T-helper 1 cell treated with Interleukin-12 subunit alpha and Interleukin-12 subunit beta and Interleukin-4 antibody, amounts not matched to agents 30 μg/mL and 1 μg/mL, for 36 hours (primary cell): Measurements from ENCODE around the gene ZNF362.

Source experiments
- H3K27ac Mint-ChIP-seq: one replicate; pipeline ENCODE4 v1.8.0; 2021; ENCODE audit warnings: mild to moderate bottlenecking, mixed read lengths
- H3K27me3 Mint-ChIP-seq: one replicate; pipeline ENCODE4 v1.8.0; 2021; ENCODE audit warnings: low read depth, mixed read lengths
- H3K36me3 Mint-ChIP-seq: one replicate; pipeline ENCODE4 v1.8.0; 2021; ENCODE audit warnings: low read depth, mixed read lengths
- H3K4me1 Mint-ChIP-seq: one replicate; pipeline ENCODE4 v1.8.0; 2021; ENCODE audit warnings: low read depth, mixed read lengths
- H3K4me3 Mint-ChIP-seq: one replicate; pipeline ENCODE4 v1.8.0; 2021; ENCODE audit warnings: mild to moderate bottlenecking, moderate library complexity, mixed read lengths
- H3K9me3 Mint-ChIP-seq: one replicate; pipeline ENCODE4 v1.8.0; 2021; ENCODE audit warnings: mixed read lengths

The ZNF362 gene

DNA sequence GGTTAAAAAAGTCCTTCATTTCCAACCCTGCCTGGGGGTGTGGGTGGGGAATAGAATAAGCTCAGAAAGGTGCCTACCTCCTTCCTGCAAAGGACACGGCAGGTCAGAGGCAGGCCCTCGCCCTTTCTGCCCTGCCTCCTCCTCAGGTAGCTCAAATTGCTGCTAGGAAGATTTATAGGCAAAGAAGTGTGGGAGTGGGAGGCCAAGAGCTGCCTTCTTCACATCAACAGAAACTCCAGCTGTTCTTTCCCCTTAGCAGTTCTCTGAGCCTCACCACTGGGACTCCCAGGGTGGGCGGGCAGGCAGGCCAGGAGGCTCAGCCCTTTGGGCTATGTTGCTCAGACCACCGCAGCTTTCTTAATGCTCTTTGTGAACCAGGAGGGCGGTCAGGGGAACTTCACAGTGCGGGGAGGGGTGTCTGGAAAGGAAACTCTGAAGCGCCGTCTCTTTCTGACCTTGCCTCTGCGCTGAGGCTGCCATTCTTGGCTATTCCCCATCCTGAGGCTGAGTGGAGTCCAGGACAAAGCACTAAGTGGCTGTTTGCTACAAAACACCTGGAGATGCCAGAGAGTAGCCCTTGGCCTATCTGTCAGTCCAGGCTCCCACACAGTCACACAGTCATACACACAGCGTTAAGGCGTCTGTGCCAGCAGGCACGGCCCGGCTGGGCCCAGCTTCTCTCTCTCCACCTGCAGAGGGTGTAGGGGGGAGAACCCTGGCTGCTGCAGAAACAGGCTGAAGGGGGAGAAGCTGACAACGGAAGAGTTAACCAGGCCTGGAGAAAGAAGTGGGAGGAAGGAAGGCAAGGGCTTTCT, 67.6 kb downstream of the ZNF362 start:
- H3K36me3 Mint-ChIP-seq: peaks cover 18% of the 10 kb centered on the region
- peaks cover 5% of the 10 kb centered on the region for H3K4me1 Mint-ChIP-seq
- no peak overlapping the region for H3K4me3 Mint-ChIP-seq
- no peak overlapping the region for H3K27ac Mint-ChIP-seq
- H3K9me3 Mint-ChIP-seq: no peaks in the 10 kb centered on the region
- H3K27me3 Mint-ChIP-seq: no peaks in the 10 kb centered on the region

DNA sequence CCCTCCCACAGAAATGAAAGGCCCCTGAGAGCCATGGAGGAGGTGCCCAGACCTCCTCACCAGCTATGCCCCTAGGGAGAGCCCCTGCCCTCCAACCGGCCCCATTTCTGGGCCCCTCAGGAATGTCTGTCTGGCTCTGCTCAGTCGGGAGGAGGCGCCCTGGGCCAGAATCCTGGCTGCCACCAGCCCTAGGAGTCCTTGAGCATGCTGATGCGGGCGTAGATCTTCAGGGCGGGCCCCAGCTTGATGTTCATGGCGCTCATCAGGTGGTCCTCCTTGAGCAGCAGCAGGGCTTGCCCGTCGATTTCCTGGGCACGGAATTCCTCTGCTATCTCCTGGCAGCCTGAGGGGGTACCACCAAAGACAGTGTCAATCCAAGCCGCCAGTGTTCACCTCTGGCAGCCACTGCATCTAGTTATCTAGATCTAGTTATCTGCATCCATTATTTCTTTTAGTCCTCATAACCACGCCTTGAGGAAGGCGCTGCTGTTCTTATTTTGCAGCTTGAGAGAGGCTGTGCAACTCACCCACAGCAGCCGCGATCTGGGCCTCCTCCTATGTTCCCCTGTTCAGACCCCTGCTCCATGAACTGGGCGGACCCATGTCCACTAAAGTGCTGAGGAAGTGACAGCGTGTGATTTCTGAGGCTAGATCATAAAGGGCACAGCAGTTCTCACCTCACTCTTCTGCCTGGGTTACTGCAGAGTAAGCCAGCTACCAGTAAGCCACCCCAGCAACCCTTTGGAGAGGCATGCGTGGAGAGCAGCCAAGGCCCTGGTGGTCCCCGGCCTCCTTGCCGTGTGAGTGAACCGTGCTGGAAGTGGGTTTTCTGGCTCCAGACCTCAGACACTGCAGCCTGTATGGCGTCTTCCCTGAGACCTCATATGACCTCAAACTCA, 68.6 kb downstream of the ZNF362 start:
- Mint-ChIP-seq H3K4me1 (peaks cover 5% of the 10 kb centered on the region), H3K27me3 (no peaks in the 10 kb centered on the region), H3K36me3 (peaks cover 26% of the 10 kb centered on the region), H3K9me3 (no peaks in the 10 kb centered on the region), H3K4me3 (no peak overlapping the region), H3K27ac (no peak overlapping the region)

GRCh38 chr1:33326785-33327184, 70.5 kb downstream of the ZNF362 start:
- no peak overlapping the region for H3K27ac Mint-ChIP-seq
- H3K4me3 Mint-ChIP-seq: no peak overlapping the region
- peaks cover 5% of the 10 kb centered on the region for H3K4me1 Mint-ChIP-seq
- no peaks in the 10 kb centered on the region for H3K9me3 Mint-ChIP-seq
- peaks cover 29% of the 10 kb centered on the region for H3K36me3 Mint-ChIP-seq
- no peaks in the 10 kb centered on the region for H3K27me3 Mint-ChIP-seq

GRCh38 chr1:33327587-33328325, 71.5 kb downstream of the ZNF362 start:
- H3K27ac Mint-ChIP-seq: no peak overlapping the region
- peaks cover 5% of the 10 kb centered on the region for H3K4me1 Mint-ChIP-seq
- H3K36me3 Mint-ChIP-seq: peaks cover 33% of the 10 kb centered on the region
- no peaks in the 10 kb centered on the region for H3K9me3 Mint-ChIP-seq
- no peaks in the 10 kb centered on the region for H3K27me3 Mint-ChIP-seq
- H3K4me3 Mint-ChIP-seq: no peak overlapping the region

DNA sequence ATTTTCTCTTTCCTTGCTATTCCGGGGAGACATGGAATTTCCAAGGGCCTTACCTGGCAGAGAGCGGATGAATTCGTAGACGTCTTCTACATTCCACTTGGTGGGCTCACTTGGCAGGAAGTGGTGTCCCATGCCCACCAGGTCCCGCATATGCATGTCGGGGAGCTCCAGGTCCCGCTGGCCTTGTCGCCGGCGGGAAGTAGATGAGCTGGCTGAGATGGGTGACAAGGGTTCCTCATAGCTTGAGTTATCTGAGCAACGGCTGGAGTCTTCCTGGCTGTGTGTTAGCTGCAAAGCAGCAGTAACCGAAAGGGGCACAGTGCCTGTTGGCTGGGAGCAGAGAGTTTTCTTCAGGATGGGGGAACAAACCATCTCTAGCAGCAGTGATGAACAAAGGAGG, 72.5 kb downstream of the ZNF362 start:
- no peak overlapping the region for H3K27ac Mint-ChIP-seq
- H3K9me3 Mint-ChIP-seq: no peaks in the 10 kb centered on the region
- H3K36me3 Mint-ChIP-seq: peaks cover 30% of the 10 kb centered on the region
- H3K27me3 Mint-ChIP-seq: no peaks in the 10 kb centered on the region
- no peak overlapping the region for H3K4me3 Mint-ChIP-seq
- H3K4me1 Mint-ChIP-seq: peaks cover 5% of the 10 kb centered on the region

DNA sequence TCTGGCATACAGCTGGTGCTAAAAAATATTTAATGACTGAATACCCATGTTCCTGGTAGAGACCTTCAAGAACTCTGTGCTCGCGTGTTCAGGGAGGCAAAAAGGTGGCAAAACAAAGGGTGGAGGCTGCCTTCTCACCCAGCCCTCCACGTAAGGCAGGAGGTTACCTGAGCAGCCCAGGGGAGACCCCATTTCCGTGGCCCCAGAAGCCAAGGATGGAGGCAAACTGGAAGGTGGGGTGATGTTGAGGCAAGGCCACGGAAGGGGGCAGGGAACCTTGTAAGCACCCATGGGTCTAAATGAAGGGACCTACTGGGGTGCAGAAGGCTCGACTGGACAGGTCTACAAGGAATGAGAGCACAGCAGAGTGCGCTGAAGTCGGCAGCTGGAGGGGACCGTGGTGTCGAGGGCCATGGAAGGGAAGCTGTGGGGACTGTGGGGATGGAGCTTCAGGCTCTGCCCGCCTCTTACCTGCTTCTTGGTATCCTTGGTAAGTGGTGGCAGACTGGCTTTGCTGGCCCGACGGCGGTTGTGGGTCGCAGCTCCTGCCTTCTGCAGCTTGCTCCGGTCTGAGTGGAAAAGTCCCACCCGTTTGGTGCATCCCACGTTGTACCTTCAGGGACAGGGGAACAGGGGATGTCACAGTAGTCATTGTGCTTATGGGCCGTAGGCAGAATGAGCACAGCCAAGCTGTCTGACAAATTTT, 73.5 kb downstream of the ZNF362 start:
- H3K9me3 Mint-ChIP-seq: no peaks in the 10 kb centered on the region
- H3K4me3 Mint-ChIP-seq: no peak overlapping the region
- H3K27ac Mint-ChIP-seq: no peak overlapping the region
- no peaks in the 10 kb centered on the region for H3K27me3 Mint-ChIP-seq
- H3K4me1 Mint-ChIP-seq: peaks cover 5% of the 10 kb centered on the region
- peaks cover 30% of the 10 kb centered on the region for H3K36me3 Mint-ChIP-seq

DNA sequence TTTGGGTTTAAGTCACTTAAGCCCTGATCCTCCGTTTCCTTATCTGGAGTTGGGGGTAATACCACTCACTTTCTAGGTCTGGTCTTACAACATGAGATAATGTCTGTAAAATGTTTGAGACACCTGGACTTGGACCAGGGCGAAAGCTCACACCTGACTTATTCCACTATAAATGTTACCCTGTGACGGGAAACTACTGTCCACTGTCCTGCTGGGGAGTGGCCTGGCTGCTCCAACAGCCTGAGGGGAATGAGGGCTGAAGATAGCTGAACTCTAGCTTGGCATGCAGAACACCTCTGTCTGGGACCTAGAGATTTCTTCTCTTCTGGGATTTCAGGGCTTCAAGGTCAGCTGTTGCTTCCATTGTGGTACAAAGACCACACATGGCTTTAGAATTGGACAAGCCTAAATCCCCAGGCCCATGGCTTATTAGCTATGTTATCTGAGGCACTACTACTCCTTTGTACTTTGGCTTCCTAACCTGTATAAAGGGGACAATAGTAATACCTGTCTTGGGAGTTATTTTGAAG, 74.1 kb downstream of the ZNF362 start:
- Mint-ChIP-seq H3K9me3 (no peaks in the 10 kb centered on the region), H3K4me1 (peaks cover 11% of the 10 kb centered on the region), H3K27ac (no peak overlapping the region), H3K4me3 (no peak overlapping the region), H3K36me3 (peaks cover 30% of the 10 kb centered on the region), H3K27me3 (no peaks in the 10 kb centered on the region)

DNA sequence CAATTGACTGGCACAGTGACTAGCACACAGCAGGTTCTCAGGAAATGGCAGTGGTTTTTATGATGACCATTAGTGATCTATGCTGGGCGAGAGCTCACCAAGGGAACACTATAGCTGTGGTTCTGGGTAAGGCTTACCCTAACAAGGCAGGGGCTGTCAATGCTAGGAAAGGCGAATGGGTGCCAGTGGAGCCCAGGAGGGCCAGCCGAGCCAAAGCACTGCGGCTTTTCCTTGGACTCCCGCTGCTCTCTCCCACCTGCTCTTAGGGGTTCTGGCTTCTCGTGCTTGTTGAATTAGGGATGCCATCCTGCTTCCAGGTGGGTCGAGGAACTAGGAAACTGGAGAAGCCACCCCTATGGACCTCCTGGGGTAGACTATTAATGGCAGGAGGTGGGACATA, 74.6 kb downstream of the ZNF362 start:
- Mint-ChIP-seq H3K9me3 (no peaks in the 10 kb centered on the region), H3K4me3 (no peak overlapping the region), H3K4me1 (peaks cover 11% of the 10 kb centered on the region), H3K36me3 (peaks cover 28% of the 10 kb centered on the region), H3K27ac (no peak overlapping the region), H3K27me3 (no peaks in the 10 kb centered on the region)

DNA sequence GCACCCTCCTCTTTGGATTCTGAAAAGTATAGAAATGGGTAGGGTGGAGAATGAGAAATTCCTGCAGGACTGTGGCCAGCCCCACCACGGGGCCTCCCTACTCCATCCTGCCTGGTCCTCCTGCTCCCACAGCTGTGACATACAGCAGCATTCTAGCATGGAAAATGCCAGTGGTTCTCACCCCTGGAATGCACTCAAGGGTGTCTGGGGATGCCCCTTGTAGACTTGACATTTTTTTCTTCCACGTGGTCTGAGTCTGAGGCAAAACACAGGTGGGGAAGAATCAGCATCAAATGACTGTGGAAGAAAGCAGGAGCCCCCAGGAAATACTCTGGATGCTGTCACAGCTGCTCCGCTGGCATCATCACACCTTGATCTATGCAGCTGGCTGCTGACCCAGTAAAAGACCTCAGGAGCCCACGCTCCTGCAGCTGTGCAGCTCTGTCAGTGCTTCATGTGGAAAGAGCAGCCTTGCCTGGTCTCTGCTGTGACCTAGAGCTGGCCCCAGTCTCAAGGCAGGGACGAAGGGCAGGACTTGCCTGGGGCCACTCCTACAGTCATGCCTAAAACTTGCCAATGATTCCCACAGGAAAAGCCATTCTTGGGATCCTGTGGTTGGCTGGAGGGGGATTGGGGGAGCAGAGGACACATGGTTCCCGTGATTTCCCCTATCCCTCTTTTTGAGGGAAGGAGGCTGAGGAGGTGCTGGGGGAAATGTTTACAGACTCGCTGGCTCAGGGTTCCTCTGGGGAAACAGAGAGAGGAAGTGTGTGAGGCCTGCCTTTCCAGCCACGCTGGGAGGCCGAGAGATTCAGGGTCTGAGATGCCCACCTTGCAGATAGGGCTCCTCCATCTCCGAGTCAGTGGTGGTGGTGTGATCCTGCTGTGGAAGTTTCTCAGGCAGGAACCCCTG, 75.4 kb downstream of the ZNF362 start:
- H3K36me3 Mint-ChIP-seq: peaks cover 27% of the 10 kb centered on the region
- H3K4me3 Mint-ChIP-seq: no peak overlapping the region
- no peaks in the 10 kb centered on the region for H3K9me3 Mint-ChIP-seq
- H3K27ac Mint-ChIP-seq: no peak overlapping the region
- H3K27me3 Mint-ChIP-seq: no peaks in the 10 kb centered on the region
- H3K4me1 Mint-ChIP-seq: peaks cover 10% of the 10 kb centered on the region

GRCh38 chr1:33332357-33332789, 76.1 kb downstream of the ZNF362 start:
- H3K9me3 Mint-ChIP-seq: no peaks in the 10 kb centered on the region
- no peak overlapping the region for H3K4me3 Mint-ChIP-seq
- H3K27ac Mint-ChIP-seq: no peak overlapping the region
- peaks cover 23% of the 10 kb centered on the region for H3K36me3 Mint-ChIP-seq
- no peaks in the 10 kb centered on the region for H3K27me3 Mint-ChIP-seq
- peaks cover 12% of the 10 kb centered on the region for H3K4me1 Mint-ChIP-seq

- Mint-ChIP-seq H3K27me3 (no peaks in the 10 kb centered on the region), H3K4me1 (peaks cover 14% of the 10 kb centered on the region), H3K4me3 (no peak overlapping the region), H3K36me3 (peaks cover 23% of the 10 kb centered on the region), H3K27ac (no peak overlapping the region), H3K9me3 (no peaks in the 10 kb centered on the region)
Measured at GRCh38 chr1:33332881-33333280, 76.6 kb downstream of the ZNF362 start.

- Mint-ChIP-seq H3K27ac (no peak overlapping the region), H3K27me3 (no peaks in the 10 kb centered on the region), H3K36me3 (peaks cover 14% of the 10 kb centered on the region), H3K4me3 (no peak overlapping the region), H3K4me1 (peaks cover 10% of the 10 kb centered on the region), H3K9me3 (no peaks in the 10 kb centered on the region)
Measured at GRCh38 chr1:33334081-33334552, 77.8 kb downstream of the ZNF362 start.

GRCh38 chr1:33335020-33335419, 78.7 kb downstream of the ZNF362 start:
- peaks cover 12% of the 10 kb centered on the region for H3K4me1 Mint-ChIP-seq
- no peak overlapping the region for H3K4me3 Mint-ChIP-seq
- no peak overlapping the region for H3K27ac Mint-ChIP-seq
- peaks cover 9% of the 10 kb centered on the region for H3K36me3 Mint-ChIP-seq
- no peaks in the 10 kb centered on the region for H3K27me3 Mint-ChIP-seq
- H3K9me3 Mint-ChIP-seq: no peaks in the 10 kb centered on the region
